CD4-positive, alpha-beta T cell treated with Interleukin-17A for 4 hours (primary cell): ENCODE data around the gene FIBIN.

Source experiments
- DNase-seq: peaks from one replicate; pipeline ENCODE4 v3.0.0-alpha.2; 2020; ENCODE audit warnings: mixed read lengths

FIBIN gene

GRCh38 chr11:27025312-27025955 is 31.5 kb downstream of the FIBIN start:
- DNase-seq, result no peak

- DNase-seq, result no peak
These were observed 32.2 kb downstream of the FIBIN start for GRCh38 chr11:27025957-27026733.

- DNase-seq, result no peak
These were observed 34.7 kb downstream of the FIBIN start for GRCh38 chr11:27028561-27028965.

GRCh38 chr11:27029966-27030365 is 36.1 kb downstream of the FIBIN start:
- no peak for DNase-seq

- DNase-seq, result no peak
These were observed 37.8 kb downstream of the FIBIN start for GRCh38 chr11:27031754-27032153.

DNA sequence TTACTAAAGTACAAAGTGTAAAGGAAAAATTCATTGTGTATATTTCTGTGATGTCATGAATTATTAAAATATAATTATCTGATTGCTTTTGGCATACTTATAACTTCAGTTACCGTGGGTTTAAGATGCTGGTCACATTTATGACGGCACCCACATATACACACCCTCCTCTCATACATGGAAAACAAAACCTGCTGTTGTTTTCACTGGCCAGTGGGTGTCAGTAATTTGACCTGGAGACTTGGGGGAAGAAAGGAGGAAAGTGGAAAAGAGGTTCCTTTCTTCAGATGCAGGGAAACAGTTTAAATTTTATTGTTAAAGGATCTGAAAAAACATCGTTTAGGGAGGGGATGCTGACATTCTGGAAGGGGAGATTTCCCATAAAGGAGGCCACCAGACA is 46.0 kb downstream of the FIBIN start:
- DNase-seq, result no peak

- no peak for DNase-seq
These were observed 46.6 kb downstream of the FIBIN start, which contains the start of gene BBOX1 for GRCh38 chr11:27040302-27041115. Gene BBOX1 (plus strand): TSS chr11:27040815. CDS start chr11:27055431, 14,616 bp downstream.

DNA sequence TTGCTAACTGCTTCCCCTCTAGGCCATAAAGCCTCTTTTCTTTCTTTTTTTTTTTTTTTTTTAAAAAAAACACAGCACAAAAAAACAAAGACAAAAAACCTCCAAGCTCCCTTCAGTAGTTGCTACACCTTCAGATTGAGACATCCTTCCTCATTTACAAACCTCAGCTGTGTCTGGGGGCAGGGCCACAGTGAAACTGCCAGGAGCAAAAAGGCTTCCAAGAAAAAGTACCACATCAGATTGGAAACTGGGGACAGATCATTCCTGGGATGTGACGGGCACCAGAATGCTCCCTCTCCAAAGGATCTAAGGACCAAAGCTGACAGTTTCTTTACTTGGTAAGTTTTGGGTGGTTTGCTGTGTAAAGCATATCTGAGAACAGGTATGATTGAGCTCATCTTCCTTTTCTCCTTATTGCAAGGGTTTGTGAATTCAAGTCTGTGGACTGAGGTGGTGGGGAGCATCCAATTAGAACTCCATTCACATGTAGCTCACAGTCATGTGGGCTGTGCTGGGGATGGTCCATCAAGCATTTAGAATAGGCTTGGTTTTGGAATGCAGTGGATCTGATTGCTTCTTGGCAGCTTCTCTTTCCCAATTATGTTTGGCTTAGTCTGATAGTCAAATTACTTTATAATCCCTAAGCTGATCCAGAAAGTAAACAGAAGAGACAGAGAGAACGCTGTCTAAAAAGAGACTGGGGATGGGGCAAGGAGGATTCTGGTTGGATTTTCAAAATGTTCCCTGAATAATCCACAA is 47.4 kb downstream of the FIBIN start:
- DNase-seq, result no peak
